GM23248 (cell line): ENCODE results near the gene HCRTR2. TPM values are rescaled to one million over a fixed set of nuclear protein-coding genes. Genes with fewer than 3 reads are reported as not detected.

Experiments used
- DNase-seq: peaks from one replicate; pipeline ENCODE4 v3.0.0-alpha.2; 2015
- H2AFZ ChIP-seq: fragments of 200-600 bp; sonication (generic); 2 replicates; pipeline ENCODE4 v1.6.1; 2016; ENCODE audit warnings: antibody characterized with exemption
- H3F3A ChIP-seq: fragments of 200-600 bp; sonication (generic); 2 replicates; pipeline ENCODE4 v1.6.1; 2016; ENCODE audit warnings: mild to moderate bottlenecking, antibody characterized with exemption, mixed run types; ENCODE audit not compliant: insufficient read depth
- H3K27ac ChIP-seq: fragments of 200-600 bp; sonication (generic); 2 replicates; pipeline ENCODE4 v1.5.1; 2016; ENCODE audit warnings: mild to moderate bottlenecking
- H3K27me3 ChIP-seq: fragments of 200-600 bp; sonication (generic); replicated peaks from 2 replicates; pipeline ENCODE4 v1.6.1; 2016; ENCODE audit warnings: mild to moderate bottlenecking; ENCODE audit not compliant: insufficient read depth
- H3K36me3 ChIP-seq: fragments of 200-600 bp; sonication (generic); 2 replicates; pipeline ENCODE4 v1.6.1; 2016; ENCODE audit warnings: low read depth, mild to moderate bottlenecking
- H3K4me1 ChIP-seq: fragments of 200-600 bp; sonication (generic); 2 replicates; pipeline ENCODE4 v1.6.1; 2016; ENCODE audit warnings: mild to moderate bottlenecking; ENCODE audit not compliant: insufficient read depth
- H3K4me2 ChIP-seq: fragments of 200-600 bp; sonication (generic); one replicate; pipeline ENCODE4 v1.6.1; 2016; ENCODE audit warnings: mild to moderate bottlenecking; ENCODE audit not compliant: unreplicated experiment
- H3K4me3 ChIP-seq: fragments of 200-600 bp; sonication (generic); 2 replicates; pipeline ENCODE4 v1.5.1; 2016; ENCODE audit warnings: mild to moderate bottlenecking
- H3K79me2 ChIP-seq: fragments of 200-600 bp; sonication (generic); 2 replicates; pipeline ENCODE4 v1.6.1; 2016; ENCODE audit warnings: mild to moderate bottlenecking; ENCODE audit not compliant: insufficient read depth
- H3K9ac ChIP-seq: fragments of 200-600 bp; sonication (generic); 2 replicates; pipeline ENCODE4 v1.6.1; 2016; ENCODE audit warnings: mild to moderate bottlenecking
- H3K9me2 ChIP-seq: fragments of 200-600 bp; sonication (generic); 2 replicates; pipeline ENCODE4 v1.6.1; 2016; ENCODE audit warnings: mixed run types, mild to moderate bottlenecking, moderate library complexity; ENCODE audit not compliant: insufficient read depth
- H3K9me3 ChIP-seq: fragments of 200-600 bp; sonication (generic); one replicate; pipeline ENCODE4 v1.6.1; 2017; ENCODE audit warnings: low read depth
- H4K20me1 ChIP-seq: fragments of 200-600 bp; sonication (generic); 2 replicates; pipeline ENCODE4 v1.6.0; 2016; ENCODE audit not compliant: insufficient read depth
- EZH2 ChIP-seq: fragments of 200-600 bp; sonication (generic); IDR thresholded peaks from 2 replicates; pipeline ENCODE4 v1.6.1; 2018; ENCODE audit warnings: antibody characterized with exemption, mild to moderate bottlenecking; ENCODE audit not compliant: insufficient read depth, poor library complexity, severe bottlenecking
- EZH2phosphoT487 ChIP-seq: fragments of 200-600 bp; sonication (generic); IDR thresholded peaks from 2 replicates; pipeline ENCODE4 v1.6.1; 2018; ENCODE audit warnings: antibody characterized with exemption, moderate library complexity, mild to moderate bottlenecking, low read depth; ENCODE audit not compliant: insufficient read depth
- WGBS, 2 experiments: methylation state at CpG; one replicate each; pipeline ENCODE4 v1.1.6; 2015 to 2017; ENCODE audit warnings: low lambda C conversion rate in 2 of 2, low coverage in 1 of 2; ENCODE audit errors: missing lambda C conversion rate in 2 of 2; 5-methylcytosine and 5-hydroxymethylcytosine counted together
- in situ Hi-C: fragments of 300-500 bp; cut with MboI; formaldehyde crosslinking; loops from 2 replicates; pipeline ENCODE4 v1.15.0; 2020
- polyA plus RNA-seq: library from polyadenylated mRNA; unstranded; fragments of >200 nt; fragmentation: Nextera tagmentation; extraction: Ambion mirVana; gene quantifications from 2 replicates; pipeline ENCODE4 v1.2.1, GENCODE V29; 2016
- total RNA-seq: library from RNA; depleted of rRNA; stranded (reverse); fragments of >200 nt; shearing (Covaris generic); gene quantifications from 2 replicates; pipeline ENCODE4 v1.2.3, GENCODE V29; 2014

The HCRTR2 gene
- total and polyA plus RNA-seq, 2 experiments from 2014 or later, result not detected

GRCh38 chr6:55167860-55168259 lies 6.5 kb upstream of the HCRTR2 start:
- H3K79me2 ChIP-seq, result no peaks in the 10 kb centered on the region

GRCh38 chr6:55175078-55176049 lies 1.0 kb downstream of the HCRTR2 start:
- DNase-seq, result no peak
- Histone ChIP-seq H3K9me2 (0 out of 2 replicates have a peak, but pooled peaks cover 3% of the 10 kb centered on the region), H3K27ac (no peak overlapping the region), H3K9ac (no peak overlapping the region), H3K36me3 (no peaks in the 10 kb centered on the region), H3K4me3 (no peak overlapping the region), H3K4me2 (no peak overlapping the region), H3F3A (no peaks in the 10 kb centered on the region), H3K27me3 (peaks cover 12% of the 10 kb centered on the region; the same call in 1 of the 2 replicates), H2AFZ (no peak overlapping the region), H3K9me3 (no peaks in the 10 kb centered on the region), H3K79me2 (no peaks in the 10 kb centered on the region), H4K20me1 (no peaks in the 10 kb centered on the region), H3K4me1 (no peaks in the 10 kb centered on the region)
- WGBS, 2 experiments, result 6% methylated on average over 11 of the region's 11 CpGs
- in situ Hi-C loops, result no loop called here
- TF ChIP-seq EZH2 (no peak), EZH2phosphoT487 (no peak)

More at GRCh38 chr6:55167860-55168259, 6.5 kb upstream of the HCRTR2 start:
- Histone ChIP-seq H3K36me3 (no peaks in the 10 kb centered on the region), H3F3A (no peaks in the 10 kb centered on the region), H3K4me1 (no peaks in the 10 kb centered on the region), H4K20me1 (no peaks in the 10 kb centered on the region), H2AFZ (no peak overlapping the region), H3K4me3 (no peak overlapping the region), H3K9ac (no peak overlapping the region), H3K4me2 (no peak overlapping the region), H3K9me3 (no peaks in the 10 kb centered on the region), H3K9me2 (0 out of 2 replicates have a peak, but pooled peaks cover 3% of the 10 kb centered on the region), H3K27me3 (no peaks in the 10 kb centered on the region), H3K27ac (no peak overlapping the region)
- in situ Hi-C loops, result no loop called here
- DNase-seq, result no peak
- WGBS, 2 experiments, result 16 to 20% methylated on average over 1 of the region's 1 CpG
- TF ChIP-seq EZH2phosphoT487 (no peak), EZH2 (no peak)

GRCh38 chr6:55176958-55177357 lies 2.6 kb downstream of the HCRTR2 start:
- H3F3A ChIP-seq, result no peaks in the 10 kb centered on the region
- no peaks in the 10 kb centered on the region for H3K79me2 ChIP-seq
- peaks cover 12% of the 10 kb centered on the region; the same call in 1 of the 2 replicates for H3K27me3 ChIP-seq
- no peaks in the 10 kb centered on the region for H3K36me3 ChIP-seq
- H3K9ac ChIP-seq, result no peak overlapping the region
- no peaks in the 10 kb centered on the region for H4K20me1 ChIP-seq
- no peak overlapping the region for H2AFZ ChIP-seq
- DNase-seq, result peak; percentile 8
- no peaks in the 10 kb centered on the region for H3K9me3 ChIP-seq
- in situ Hi-C loops, result no loop called here
- no peaks in the 10 kb centered on the region for H3K4me1 ChIP-seq
- no peak overlapping the region for H3K4me2 ChIP-seq
- H3K9me2 ChIP-seq, result 0 out of 2 replicates have a peak, but pooled peaks cover 3% of the 10 kb centered on the region
- no peak overlapping the region for H3K4me3 ChIP-seq
- TF ChIP-seq EZH2, result no peak
- TF ChIP-seq EZH2phosphoT487, result no peak
- no peak overlapping the region for H3K27ac ChIP-seq

- no peaks in the 10 kb centered on the region for H3F3A ChIP-seq
- 12 to 17% methylated on average over 1 of the region's 1 CpG for WGBS, 2 experiments
- H3K4me3 ChIP-seq, result no peak overlapping the region
- no peaks in the 10 kb centered on the region for H3K79me2 ChIP-seq
- DNase-seq, result no peak
- no peak overlapping the region for H3K27ac ChIP-seq
- no peak overlapping the region for H3K9ac ChIP-seq
- TF ChIP-seq EZH2phosphoT487 (no peak), EZH2 (no peak)
- no peaks in the 10 kb centered on the region for H3K36me3 ChIP-seq
- in situ Hi-C loops, result no loop called here
- H3K4me2 ChIP-seq, result no peak overlapping the region
- H3K27me3 ChIP-seq, result peaks cover 4% of the 10 kb centered on the region; the same call in 1 of the 2 replicates
- no peaks in the 10 kb centered on the region for H3K9me3 ChIP-seq
- no peak overlapping the region for H2AFZ ChIP-seq
- H3K9me2 ChIP-seq, result 0 out of 2 replicates have a peak, but pooled peaks cover 3% of the 10 kb centered on the region
- H4K20me1 ChIP-seq, result no peaks in the 10 kb centered on the region
- no peaks in the 10 kb centered on the region for H3K4me1 ChIP-seq
Measured at GRCh38 chr6:55180258-55180657, 5.9 kb downstream of the HCRTR2 start.
